HFFc6 (cell line): ENCODE results near the gene CES5A. TPM values are rescaled to one million over a fixed set of nuclear protein-coding genes. Genes with fewer than 3 reads are reported as not detected.

Source experiments
- DNase-seq: peaks from one replicate; pipeline ENCODE4 v3.0.0-alpha.2; 2018
- H3K27ac Mint-ChIP-seq: 2 replicates; pipeline ENCODE4 v1.8.0; 2020; ENCODE audit warnings: mild to moderate bottlenecking, mixed read lengths
- H3K27me3 Mint-ChIP-seq: 2 replicates; pipeline ENCODE4 v1.8.0; 2021; ENCODE audit warnings: mild to moderate bottlenecking, moderate library complexity, mixed read lengths; ENCODE audit not compliant: insufficient read depth
- H3K36me3 Mint-ChIP-seq: 2 replicates; pipeline ENCODE4 v1.8.0; 2021; ENCODE audit warnings: low read depth, mixed read lengths
- H3K4me1 Mint-ChIP-seq: 2 replicates; pipeline ENCODE4 v1.8.0; 2020; ENCODE audit warnings: low read depth, mixed read lengths
- H3K4me3 Mint-ChIP-seq: 2 replicates; pipeline ENCODE4 v1.8.0; 2020; ENCODE audit warnings: mild to moderate bottlenecking, moderate library complexity, mixed read lengths
- H3K9me3 Mint-ChIP-seq: 2 replicates; pipeline ENCODE4 v1.8.0; 2020; ENCODE audit warnings: mild to moderate bottlenecking, mixed read lengths
- CTCF ChIP-seq: fragments of 200-600 bp; sonication (generic); IDR thresholded peaks from 2 replicates; pipeline ENCODE4 v1.5.0; 2021; ENCODE audit warnings: antibody characterized with exemption, mild to moderate bottlenecking
- total RNA-seq, 6 experiments: library from RNA; stranded (reverse); fragmentation: NEBNext Ultra II Directional; extraction: Animal tissue kit (Norgen Biotek cat#: 25700); gene quantifications; 2 replicates in 1 of 6; 3 replicates in 5 of 6; pipeline ENCODE4 v1.2.3, GENCODE V29; 2021

CES5A gene
- total RNA-seq, 6 experiments from 2014 or later: not detected

GRCh38 chr16:55876854-55877253 is 1.7 kb upstream of the CES5A start:
- H3K36me3 Mint-ChIP-seq: no peaks in the 10 kb centered on the region; the same call in 1 of the 2 replicates
- H3K4me1 Mint-ChIP-seq: no peaks in the 10 kb centered on the region
- TF ChIP-seq CTCF: no peak
- H3K4me3 Mint-ChIP-seq: no peak overlapping the region
- H3K27me3 Mint-ChIP-seq: no peaks in the 10 kb centered on the region; the same call in 1 of the 2 replicates
- H3K9me3 Mint-ChIP-seq: peaks cover 3% of the 10 kb centered on the region; the same call in 1 of the 2 replicates
- H3K27ac Mint-ChIP-seq: no peak overlapping the region
- DNase-seq: no peak

GRCh38 chr16:55873122-55873521 is 2.1 kb downstream of the CES5A start:
- no peak for TF ChIP-seq CTCF
- no peaks in the 10 kb centered on the region for H3K4me1 Mint-ChIP-seq

GRCh38 chr16:55872130-55872529 is 3.0 kb downstream of the CES5A start:
- Mint-ChIP-seq H3K4me3 (no peak overlapping the region), H3K27ac (no peak overlapping the region), H3K27me3 (peaks cover 2% of the 10 kb centered on the region), H3K4me1 (no peaks in the 10 kb centered on the region), H3K9me3 (peaks cover 4% of the 10 kb centered on the region; the same call in 1 of the 2 replicates), H3K36me3 (no peaks in the 10 kb centered on the region)
- no peak for DNase-seq
- no peak for TF ChIP-seq CTCF

More at GRCh38 chr16:55873122-55873521, 2.1 kb downstream of the CES5A start:
- H3K9me3 Mint-ChIP-seq: peaks cover 4% of the 10 kb centered on the region; the same call in 1 of the 2 replicates
- no peak for DNase-seq
- no peak overlapping the region for H3K4me3 Mint-ChIP-seq
- H3K27me3 Mint-ChIP-seq: no peaks in the 10 kb centered on the region; the same call in 1 of the 2 replicates
- no peaks in the 10 kb centered on the region for H3K36me3 Mint-ChIP-seq
- H3K27ac Mint-ChIP-seq: no peak overlapping the region

- DNase-seq: no peak
- H3K36me3 Mint-ChIP-seq: no peaks in the 10 kb centered on the region
- H3K4me1 Mint-ChIP-seq: no peaks in the 10 kb centered on the region
- no peak overlapping the region for H3K27ac Mint-ChIP-seq
- TF ChIP-seq CTCF: no peak
- H3K27me3 Mint-ChIP-seq: peaks cover 2% of the 10 kb centered on the region
- peaks cover 4% of the 10 kb centered on the region; the same call in 1 of the 2 replicates for H3K9me3 Mint-ChIP-seq
- no peak overlapping the region for H3K4me3 Mint-ChIP-seq
Observed at GRCh38 chr16:55871411-55872038, 3.6 kb downstream of the CES5A start.

- DNase-seq: no peak
- Mint-ChIP-seq H3K4me3 (no peak overlapping the region), H3K27me3 (peaks cover 2% of the 10 kb centered on the region), H3K4me1 (no peaks in the 10 kb centered on the region), H3K27ac (no peak overlapping the region), H3K9me3 (peaks cover 4% of the 10 kb centered on the region; the same call in 1 of the 2 replicates), H3K36me3 (no peaks in the 10 kb centered on the region)
- no peak for TF ChIP-seq CTCF
Observed at GRCh38 chr16:55868980-55869379, 6.2 kb downstream of the CES5A start.
